Measurements from ENCODE around the gene GNB5.
"Not testable (repeated sequence)": the region's sequence is repeated elsewhere in the genome, so short reads cannot be mapped to it uniquely, and the experiment has no call there.

The GNB5 gene

DNA sequence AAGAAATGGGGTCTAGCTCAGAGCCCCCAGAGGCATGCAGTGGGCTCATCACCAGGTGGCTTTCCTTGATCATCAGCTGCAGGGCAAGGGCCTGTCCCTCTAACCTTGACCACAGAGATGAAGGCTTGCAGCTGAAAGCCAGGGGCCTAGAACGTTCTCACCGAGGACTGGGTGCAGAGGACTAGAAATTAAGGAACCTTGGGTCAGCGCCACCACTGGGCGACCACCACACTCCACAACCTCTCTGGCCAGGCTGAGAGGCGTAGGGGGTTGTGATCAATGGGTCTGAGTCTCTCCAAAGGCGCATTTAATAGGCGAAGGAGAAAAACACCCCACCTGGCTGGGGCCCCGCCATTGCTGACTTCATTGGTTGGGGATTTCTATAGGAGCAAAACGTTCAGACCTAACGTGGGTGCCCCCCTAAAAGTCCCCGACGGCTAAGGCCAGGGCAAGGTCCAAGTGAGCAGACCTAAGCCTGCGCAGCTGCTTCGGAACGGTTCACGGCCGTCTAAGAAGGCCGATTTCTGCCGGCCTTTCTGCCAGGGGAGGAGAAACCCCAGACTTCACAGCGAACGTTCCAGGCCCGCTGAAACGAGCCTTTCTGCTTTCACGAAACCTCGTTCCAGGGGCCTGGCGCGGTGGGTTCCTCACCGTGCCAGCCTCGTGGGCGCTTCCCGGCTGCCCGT is 79.5 kb downstream of the GNB5 start:
- DNase-seq, result no peak

DNA sequence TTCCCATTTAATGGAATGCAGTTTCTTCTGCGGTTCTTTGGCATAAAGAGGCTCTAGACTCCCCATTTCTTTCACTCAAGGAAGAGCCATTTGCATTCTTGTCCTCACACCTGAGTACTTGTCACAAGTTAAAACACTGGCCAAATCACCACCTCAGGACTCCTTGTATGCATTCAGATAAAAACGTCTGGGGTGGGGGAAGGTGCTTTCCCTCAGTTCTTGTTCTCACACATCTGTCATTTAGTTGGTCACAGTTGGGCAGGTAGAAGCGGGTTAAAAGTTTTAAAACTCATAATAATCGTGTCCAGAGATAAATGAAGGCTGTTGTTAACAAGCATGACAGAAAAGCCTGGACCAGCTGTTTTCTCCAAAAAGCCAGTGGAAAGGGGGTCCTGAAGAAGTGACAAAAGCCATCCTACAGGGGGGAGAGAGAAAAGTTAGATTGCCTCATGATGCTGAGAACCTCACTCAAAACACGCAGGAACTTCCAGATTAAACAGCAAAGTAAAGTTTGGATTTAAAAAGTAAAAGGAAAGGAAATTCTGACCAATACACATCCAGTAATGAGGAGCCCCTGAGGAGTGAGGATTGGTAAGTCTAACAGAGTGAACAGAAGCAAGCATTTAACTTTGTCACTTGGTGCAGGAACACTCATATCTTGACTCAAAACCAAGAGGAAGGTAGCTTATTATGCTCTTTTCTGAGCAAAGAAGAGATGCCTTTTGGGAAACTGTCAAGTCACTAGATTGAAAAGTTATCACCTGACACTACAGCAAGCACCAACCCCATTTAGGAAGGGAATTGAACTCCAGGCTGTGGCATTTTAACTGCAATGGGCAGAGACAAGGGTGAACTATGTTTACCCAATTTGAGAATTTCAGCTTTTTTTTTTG is 81.4 kb downstream of the GNB5 start:
- no peak for DNase-seq

DNA sequence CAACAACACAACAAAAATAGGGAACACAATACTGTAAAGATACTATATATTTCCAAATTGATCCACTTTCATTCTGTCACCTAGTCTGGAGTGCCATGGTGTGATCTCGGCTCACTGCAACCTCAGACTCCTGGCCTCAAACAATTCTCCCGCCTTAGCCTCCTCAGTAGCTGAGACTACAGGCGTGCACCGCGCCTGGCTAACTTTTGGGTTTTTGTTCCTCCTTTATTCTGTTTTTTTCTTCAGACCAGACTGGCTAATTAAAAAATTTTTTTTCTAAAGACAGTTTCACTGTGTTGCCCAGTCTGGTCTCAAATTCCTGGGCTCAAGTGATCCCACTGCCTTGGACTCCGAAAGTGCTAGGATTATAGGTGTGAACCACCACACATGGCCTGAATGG is 84.0 kb downstream of the GNB5 start:
- no peak for DNase-seq

DNA sequence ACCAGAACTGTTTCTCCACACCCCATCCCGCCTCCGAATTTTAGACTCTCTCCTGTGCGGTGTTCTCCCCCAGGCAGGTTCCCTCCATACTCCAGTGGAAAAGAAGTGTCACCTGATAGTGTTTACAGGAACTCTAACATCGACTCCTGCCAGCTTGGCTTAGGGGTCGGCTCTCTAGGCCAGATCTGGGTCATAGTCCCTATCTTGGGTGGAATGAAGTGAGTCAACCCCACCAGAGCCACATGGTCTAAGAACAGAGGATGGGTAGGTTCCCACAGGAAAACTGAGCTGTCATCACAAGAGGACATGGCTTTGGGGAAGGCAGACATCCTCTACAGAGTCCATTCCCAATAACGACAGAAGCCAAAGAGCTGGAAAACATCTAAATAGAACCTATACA is 84.6 kb downstream of the GNB5 start:
- DNase-seq, result no peak

DNA sequence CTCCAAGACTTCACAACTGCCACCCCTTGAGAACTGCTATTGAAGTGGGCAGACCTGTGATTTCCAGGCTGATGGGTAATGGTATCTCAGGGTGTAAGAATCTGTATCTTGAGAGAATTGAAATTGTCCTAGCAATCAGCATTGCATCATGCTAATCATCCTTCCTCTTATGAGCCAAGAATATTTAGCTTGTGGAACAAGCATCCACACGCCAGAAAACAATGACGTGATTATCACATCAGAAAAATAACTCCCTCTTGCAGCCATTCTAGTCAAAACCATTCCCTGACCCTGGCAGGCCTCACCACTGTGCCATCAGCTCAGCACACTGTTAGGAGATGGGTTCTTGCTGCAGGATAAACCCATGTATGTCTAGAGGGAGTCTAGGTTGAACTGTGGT is 85.3 kb downstream of the GNB5 start:
- no peak for DNase-seq

DNA sequence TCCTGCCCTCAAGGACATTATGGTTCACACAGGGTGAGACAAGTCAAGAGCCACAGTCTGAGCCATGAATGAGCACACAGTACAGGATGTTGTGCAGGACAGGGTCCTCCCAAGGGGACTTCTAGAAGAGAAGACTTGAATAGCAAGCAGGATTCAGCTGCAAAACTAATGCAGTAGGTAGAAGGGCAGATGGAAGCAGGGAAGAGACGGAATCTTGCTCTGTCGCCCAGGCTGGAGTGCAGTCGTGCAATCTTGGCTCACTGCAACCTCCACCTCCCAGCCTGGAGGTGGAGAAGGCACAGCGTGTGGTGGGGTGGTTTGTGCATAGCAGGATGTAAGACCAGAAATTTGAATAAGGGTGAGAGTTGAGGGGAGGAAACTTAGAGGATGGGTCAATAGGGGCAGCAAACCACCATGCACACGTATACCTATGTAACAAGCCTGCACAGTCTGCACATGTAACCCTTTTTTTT is 86.6 kb downstream of the GNB5 start:
- DNase-seq, result no peak

DNA sequence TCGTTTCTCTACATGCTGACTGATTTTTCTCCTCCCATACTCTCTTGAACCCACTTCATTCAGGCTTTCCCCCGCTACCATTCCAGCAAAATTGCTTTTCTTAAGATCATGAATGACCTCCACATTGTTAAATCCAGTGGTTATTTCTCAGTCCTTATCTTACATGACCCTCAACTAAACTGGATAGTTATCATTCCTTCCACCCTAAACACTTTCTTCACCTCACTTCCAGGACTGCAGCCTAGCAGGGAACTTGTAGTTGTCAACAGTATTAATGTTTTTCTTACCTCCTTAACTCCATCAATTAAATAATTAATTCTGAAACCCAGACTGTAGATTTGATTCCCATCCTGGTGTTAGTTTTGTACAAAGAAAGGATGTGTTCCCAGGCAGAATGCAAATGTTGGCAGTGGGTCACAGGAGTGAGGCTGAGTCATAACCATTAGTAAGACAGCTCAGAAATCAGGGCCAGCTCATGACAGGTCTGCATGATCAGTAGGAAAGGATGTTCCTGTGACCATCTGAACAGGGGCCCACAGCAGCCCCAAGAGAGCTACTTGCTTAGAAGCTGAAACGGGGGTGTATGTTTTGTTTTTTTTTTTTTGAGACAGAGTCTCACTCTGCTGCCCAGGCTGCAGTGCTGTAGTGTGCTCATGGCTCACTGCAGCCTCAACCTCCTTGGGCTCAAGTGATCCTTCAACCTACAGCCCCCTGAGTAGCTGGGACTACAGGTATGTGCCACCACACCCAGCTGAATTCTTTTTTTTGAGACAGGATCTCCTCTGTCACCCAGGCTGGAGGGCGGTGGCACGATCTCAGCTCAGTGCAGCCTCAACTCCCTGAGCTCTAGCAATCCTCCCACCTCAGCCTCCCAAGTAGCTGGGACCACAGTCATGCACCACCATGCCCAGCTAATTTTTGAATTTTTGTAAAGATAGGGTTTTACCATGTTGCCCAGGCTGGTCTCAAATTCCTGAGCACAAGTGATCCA is 87.7 kb downstream of the GNB5 start:
- no peak for DNase-seq

DNA sequence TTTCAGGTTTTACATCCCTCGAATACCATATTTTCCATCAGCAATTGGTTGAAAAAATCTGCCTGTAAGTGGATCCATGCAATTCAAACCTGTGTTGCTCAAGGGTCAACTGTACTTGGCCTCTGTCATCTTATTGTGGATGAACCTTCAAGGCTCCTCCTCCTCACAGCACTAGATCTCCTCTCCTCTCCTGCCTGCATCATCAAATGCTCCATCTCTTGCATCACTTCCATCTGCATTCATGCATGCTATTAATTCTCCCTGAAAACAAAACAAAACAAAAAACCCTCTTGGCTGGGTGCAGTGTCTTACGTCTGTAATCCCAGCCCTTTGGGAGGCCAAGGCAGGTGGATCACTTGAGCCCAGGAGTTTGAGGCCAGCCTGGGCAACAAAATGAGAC is 88.7 kb downstream of the GNB5 start:
- no peak for DNase-seq

DNA sequence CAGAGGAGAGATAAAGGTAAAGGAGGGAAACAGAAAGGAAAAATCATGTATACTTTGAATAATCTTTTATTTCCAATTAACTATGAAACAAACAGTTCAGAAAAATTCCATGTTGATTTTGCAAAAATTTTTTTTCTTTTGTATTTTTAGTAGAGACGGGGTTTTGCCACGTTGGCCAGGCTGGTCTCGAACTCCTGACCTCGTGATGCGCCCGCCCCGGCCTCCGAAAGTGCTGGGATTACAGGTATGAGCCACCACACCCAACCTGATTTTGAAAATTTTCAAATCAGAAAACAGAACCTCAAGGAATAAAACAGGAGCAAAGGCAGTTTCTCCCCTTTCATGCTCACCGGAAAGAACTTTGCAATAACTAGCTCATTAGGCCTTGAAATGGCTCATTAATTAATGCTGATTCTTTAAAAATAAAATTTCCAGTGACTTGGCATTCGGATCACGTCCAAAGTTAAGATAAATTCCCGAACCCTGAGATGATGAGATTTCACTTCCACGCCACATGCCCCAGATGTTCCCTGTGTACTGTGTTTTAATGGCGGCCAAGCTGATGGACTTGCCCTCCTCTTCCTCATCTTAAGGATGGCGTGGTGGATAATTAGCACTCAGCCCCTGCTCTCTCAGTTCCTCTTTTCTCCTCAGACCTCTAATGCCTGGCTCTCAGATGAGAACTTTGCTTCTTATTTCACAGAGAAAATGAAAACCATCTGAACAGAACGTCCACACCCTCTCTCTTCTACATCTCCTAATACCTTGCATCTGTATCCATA is 89.5 kb downstream of the GNB5 start:
- no peak for DNase-seq

DNA sequence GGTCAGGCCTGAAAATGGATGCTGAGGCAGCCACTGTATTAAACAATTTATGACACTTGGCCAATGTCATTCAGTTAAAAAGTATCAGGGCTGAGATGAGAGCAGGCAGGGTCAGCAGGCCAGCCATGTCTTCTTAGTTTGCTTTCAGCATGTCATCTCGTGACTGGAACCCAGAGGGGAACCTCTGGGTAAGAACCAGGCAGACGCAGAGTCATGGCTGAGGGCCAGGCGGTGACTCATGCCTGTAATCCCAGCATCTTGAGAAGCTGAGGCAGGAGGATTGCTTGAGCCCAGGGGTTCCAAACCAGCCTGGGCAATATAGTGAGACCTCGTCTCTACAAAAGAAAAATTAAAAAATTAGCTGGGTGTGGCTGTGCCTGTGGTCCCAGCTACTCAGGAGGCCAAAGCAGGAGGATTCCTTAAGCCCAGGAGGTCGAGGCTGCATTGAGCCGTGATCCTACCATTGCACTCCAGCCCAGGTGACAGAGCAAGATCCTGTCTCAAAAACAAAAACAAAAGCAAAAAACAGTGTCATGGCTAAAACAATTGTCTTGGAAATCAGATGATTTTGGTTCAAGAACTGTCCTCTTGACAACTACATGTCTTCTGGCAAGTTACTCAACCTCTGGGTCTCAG is 90.3 kb downstream of the GNB5 start:
- no peak for DNase-seq

DNA sequence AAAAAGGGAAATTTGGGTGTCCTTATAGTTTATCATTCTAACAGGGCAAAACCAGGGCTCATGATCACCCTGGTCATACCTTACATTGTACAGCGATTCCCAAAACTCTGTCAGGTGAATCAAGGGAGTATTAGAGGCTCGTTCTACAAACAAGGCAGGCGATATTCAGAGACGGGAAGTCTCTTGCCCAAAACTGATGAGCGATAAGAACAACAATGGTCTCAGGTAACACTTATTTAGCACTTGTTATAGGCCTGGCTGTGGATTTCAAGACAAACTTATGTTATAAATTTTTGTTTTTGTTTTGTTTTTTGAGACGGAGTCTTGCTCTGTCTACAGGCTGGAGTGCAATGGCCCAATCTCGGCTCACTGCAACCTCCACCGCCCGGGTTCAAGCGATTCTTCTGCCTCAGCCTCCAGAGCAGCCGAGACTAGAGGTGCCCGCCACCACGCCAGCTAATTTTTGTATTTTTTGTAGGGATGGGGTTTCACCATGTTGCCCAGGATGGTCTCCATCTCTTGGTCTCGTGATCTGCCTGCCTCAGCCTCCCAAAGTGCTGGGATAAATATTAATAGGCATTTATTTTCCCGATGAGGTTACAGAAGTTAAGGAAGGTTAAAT is 91.4 kb downstream of the GNB5 start:
- DNase-seq, result no peak

DNA sequence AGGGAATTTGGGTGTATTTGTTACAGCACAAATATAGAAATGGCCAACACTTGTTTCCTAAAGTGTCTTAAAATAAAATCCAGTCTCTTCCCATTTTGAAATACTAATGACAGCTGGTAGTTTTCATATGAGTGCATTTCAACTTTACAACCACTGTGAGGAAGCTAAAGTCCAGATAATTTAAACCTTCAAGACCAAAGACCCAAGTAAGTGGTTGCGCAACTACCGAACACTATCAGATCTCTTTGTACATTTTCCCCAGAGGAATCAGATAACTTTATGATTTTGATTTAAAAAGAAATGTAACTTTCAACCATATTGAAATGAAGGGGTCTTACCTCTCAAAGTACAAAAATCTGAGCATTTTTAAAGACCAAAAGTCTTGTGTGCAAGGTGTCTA is 92.9 kb downstream of the GNB5 start:
- no peak for DNase-seq

DNA sequence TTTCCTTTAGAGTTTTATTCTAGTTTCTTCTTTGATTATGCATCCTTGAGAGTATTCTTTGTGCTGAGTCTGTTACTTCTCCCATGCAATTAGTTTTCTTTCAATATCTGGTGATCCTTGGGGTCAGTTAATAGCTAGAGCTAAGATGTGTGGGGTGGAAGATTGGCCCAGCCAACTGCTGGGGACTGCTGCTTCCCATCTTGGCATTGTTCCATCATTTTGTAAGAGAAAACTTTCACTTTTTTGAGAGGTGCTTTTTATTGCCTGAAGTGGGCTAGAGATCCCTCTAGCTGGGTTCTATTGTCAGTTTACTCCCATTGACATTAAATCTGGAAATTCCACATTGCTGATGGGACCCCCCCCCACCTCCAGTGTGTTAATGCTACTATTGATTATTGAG is 94.0 kb downstream of the GNB5 start:
- no peak for DNase-seq

DNA sequence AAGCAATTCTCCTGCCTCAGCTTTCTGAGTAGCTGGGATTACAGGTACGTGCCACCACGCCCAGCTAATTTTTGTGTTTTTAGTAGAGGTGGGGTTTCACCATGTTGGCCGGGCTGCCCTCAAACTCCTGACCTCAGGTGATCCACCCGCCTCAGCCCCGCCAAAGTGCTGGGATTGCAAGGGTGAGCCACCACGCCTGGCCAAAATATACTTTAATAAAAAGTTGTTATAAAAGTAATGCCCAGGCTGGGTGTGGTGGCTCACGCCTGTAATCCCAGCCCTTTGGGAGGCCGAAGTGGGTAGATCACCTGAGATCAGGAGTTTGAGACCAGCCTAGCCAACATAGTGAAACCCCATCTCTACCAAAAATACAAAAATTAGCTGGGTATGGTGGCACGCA is 94.7 kb downstream of the GNB5 start:
- DNase-seq, result not testable (repeated sequence)

DNA sequence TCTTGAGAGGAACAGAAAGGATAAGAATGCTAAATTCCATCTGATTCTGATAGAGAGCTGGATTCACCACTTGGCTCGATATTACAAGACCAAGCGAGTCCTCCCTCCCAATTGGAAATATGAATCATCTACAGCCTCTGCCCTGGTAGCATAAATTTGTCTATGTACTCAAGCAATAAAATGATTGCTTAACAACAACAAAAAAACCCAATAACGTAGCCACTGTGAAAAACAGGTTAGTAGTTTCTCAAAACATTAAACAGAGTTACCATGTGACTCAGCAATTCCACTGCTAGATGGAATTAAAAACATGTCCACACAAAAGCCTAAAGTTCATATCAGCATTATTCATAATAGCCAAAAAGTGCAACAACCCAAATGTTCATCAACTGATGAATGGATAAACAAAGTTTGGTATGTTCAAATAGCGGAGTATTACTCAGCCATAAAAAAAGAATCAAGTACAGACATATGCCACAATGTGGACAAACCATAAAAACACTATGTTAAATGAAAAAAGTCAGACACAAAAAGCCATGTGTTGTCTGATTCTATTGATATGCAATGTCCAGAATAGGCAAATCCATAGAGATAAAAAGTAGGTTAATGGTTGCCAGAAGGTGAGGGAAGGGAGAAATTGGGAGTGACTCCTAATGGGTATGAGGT is 95.5 kb downstream of the GNB5 start:
- DNase-seq, result no peak

DNA sequence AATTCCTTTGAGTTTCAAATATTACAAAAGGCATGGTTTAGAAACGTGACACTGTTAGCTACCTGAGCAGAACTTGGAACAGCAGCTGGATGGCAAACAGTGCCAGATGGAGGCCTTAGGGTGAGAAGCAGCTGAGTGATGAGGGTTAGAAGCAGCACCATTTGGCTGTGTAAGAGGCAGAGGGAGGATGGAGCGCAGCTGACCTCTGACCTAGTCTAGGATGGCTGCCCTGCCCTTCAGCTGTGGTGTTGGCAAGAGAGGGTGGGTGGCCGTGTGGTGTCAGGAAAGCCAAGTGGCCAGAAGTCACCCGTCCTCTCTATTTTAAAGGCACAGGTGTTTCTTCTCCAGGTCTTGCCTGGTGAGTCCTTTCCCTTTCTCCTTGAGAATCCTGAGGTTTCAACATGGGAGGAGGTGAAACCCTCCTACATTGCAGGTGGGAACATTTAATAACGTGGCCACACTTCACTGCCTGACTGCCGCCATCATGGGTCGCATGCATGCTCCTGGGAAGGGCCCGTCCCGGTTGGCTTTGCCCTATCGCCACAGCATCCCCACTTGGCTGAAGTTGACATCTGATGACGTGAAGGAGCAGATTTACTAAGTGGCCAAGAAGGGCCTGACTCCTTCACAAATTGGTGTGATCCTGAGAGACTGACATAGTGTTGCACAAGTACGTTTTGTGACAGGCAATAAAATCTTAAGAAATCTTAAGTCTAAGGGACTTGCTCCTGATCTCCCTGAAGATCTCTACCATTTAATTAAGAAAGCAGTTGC is 96.2 kb downstream of the GNB5 start:
- DNase-seq, result no peak

DNA sequence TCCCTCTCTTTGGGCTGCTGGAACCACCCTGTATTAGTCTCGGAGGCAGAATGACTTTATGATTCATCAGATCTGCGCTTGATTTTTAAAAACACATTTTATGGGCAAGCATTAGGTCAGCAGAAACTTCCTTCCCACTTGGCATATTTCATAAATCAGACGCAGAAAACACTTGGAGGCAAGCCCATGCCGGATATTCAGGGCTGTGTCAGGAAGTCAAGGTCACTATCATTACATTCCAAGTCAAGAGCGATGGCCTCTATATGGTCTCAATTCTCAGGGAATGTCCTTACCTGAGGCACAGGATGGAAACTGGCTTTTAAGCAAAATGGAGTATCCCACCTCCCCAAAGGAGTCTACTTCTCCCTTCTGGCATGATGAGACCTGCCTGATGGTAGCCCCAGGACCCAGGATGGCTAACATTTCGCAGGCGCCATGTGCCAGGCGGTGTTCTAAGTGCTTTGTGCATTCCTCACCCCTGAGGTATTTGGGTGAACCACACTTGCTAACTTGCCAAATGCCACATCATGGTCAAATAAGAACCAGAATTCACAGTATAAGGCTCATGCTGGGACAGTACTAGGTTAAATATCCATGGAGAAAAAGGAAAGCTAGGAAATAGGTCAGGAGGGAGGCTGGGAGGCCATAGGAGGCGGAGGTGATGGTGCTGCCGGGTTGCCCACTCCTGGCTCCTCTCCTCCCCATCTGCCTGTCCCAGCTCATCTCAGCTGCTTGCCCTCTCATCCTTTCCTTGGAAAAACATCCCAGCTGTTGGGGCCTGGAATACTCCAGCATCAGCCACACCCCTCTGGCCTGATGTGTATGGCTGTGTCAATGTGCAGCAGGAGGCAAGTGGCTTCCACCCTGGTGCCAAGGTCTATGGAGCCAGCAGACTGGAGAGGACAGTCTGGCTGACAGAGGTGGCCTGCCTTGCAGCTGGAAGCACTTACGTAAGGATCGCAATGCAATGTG is 97.4 kb downstream of the GNB5 start:
- DNase-seq, result no peak

DNA sequence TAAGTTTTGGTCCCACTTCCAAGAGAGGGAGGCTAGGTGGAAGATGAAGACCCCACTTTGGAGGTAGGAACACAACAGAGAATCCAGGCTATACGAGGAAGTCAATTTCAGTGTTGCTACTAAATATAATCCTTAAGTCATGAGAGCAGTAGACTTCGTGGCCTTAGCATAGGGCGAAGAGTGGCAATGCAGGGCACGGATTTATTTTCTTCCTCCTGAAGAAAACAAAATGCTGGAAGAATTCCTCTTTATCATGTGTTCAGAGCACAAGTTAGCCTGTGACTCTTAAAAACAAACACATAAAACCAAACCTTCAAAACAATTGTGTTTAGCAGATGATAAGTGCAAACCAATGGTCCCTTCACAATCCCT is 98.0 kb downstream of the GNB5 start:
- no peak for DNase-seq

DNA sequence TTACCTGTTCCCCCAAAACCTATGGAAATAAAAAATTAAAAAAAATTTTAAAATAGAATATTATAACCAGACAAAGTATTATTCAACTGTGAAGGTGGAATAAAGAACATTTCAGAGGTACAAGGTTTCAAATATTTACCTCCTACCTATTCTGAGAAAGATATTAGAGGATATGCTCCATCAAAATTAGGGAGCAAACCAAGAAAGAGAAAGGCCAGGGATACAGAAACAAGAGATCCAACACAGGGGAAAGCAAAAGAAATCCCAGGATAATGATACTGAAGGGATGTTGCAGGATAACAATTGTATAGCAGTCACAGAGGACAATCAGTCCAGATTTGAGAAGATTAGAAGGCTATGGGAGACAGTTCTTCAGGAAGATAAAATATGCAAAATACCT is 101.0 kb downstream of the GNB5 start:
- no peak for DNase-seq
